Body of pancreas (tissue), 4 donors: ENCODE measurements around the gene KCNAB2. TPM values are rescaled to one million over a fixed set of nuclear protein-coding genes. Genes with fewer than 3 reads are reported as not detected.

Source experiments
- ATAC-seq: fragments of 150-250 bp; one replicate; pipeline ENCODE4 v1.9.1; 2016
- DNase-seq, 4 donors: peaks; one replicate each; pipeline ENCODE4 v3.0.0-alpha.2; 2019
- H3K27ac ChIP-seq, 4 donors: fragments of 200-600 bp; sonication (generic); 1 replicate in 3 of 4; 2 replicates in 1 of 4; pipeline versions ENCODE4 v1.5.1 to v1.6.1; 2016 to 2019; ENCODE audit warnings: mild to moderate bottlenecking in 1 of 4, mixed read lengths in 1 of 4, moderate library complexity in 1 of 4
- H3K27me3 ChIP-seq, 2 donors: fragments of 200-600 bp; sonication (generic); one replicate each; pipeline ENCODE4 v1.6.0; 2016; ENCODE audit warnings: mild to moderate bottlenecking in 1 of 2
- H3K36me3 ChIP-seq, 2 donors: fragments of 200-600 bp; sonication (generic); replicated peaks in 1 of 2; 2 replicates each; pipeline ENCODE4 v1.5.1; 2016; ENCODE audit warnings: low read depth in 2 of 2; ENCODE audit not compliant: insufficient read depth in 1 of 2
- H3K4me1 ChIP-seq: fragments of 200-600 bp; sonication (generic); one replicate; pipeline ENCODE4 v1.6.0; 2016
- H3K4me3 ChIP-seq, 2 donors: fragments of 200-600 bp; sonication (generic); 1 replicate in 1 of 2; 2 replicates in 1 of 2; pipeline ENCODE4 v1.5.1; 2016 to 2019
- H3K9me3 ChIP-seq, 3 donors: fragments of 200-600 bp; sonication (generic); 1 replicate in 2 of 3; 2 replicates in 1 of 3; pipeline ENCODE4 v1.5.1; 2016
- POLR2A ChIP-seq, 3 donors: fragments of 450-650 bp; IDR thresholded peaks; one replicate each; pipeline ENCODE4 v1.6.1; 2016; ENCODE audit warnings: antibody characterized with exemption in 3 of 3, mild to moderate bottlenecking in 2 of 3
- WGBS, 2 donors: methylation state at CpG; one replicate each; pipeline ENCODE4 v1.1.5; 2017; 5-methylcytosine and 5-hydroxymethylcytosine counted together
- intact Hi-C: fragments of 100-400 bp; cut with DNase I; formaldehyde crosslinking; loops from one replicate; pipeline ENCODE4 v1.15.1; 2023
- total RNA-seq, 2 donors: library from RNA; depleted of rRNA; stranded (reverse); fragments of >200 nt; gene quantifications; one replicate each; pipeline ENCODE4 v1.1.0, GENCODE V29; 2016
- TF ChIP-seq, protein P1 (sequence below), 7 experiments: fragments of 450-650 bp in 4 of 7; fragments of 200-600 bp in 3 of 7; sonication (generic) in 3 of 7; IDR thresholded peaks; one replicate each; pipeline ENCODE4 v1.5.1; 2016 to 2019; ENCODE audit warnings: antibody characterized with exemption in 7 of 7

Gene KCNAB2
- total RNA-seq, 2 donors from 2014 or later = 4.6 to 7.0 TPM

DNA sequence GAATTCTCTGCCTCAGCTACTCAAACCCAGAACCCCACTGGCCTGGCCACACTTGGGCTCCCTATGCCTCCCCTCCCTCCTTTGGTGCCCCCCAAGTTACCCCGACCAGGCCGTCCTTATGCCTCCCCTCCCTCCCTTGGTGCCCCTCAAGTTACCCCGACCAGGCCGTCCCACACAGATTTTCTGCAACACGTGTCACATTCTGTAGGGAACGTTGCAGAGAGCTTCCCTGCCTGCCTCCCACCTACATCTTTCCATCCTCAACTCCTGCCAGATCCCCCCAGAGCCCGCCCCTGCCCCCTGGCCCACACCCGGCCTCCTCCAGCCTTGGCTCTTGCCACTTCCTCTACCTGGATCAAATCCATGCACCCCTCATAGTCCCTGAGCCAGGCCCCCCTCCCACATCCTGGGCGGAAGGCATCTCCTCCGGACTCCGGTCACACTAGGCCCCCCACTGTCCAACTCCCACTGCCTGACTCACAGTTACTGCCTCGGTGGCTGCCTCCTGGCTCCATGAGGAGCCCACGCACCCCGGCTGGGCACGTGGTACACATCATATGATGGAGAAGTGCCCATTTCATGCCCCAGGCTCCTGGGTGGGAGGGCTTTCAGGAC, 41.2 kb downstream of the KCNAB2 start:
- no peak for TF ChIP-seq POLR2A (IDR thresholded peaks at IDR 0.05)
- TF ChIP-seq, protein P1, sequence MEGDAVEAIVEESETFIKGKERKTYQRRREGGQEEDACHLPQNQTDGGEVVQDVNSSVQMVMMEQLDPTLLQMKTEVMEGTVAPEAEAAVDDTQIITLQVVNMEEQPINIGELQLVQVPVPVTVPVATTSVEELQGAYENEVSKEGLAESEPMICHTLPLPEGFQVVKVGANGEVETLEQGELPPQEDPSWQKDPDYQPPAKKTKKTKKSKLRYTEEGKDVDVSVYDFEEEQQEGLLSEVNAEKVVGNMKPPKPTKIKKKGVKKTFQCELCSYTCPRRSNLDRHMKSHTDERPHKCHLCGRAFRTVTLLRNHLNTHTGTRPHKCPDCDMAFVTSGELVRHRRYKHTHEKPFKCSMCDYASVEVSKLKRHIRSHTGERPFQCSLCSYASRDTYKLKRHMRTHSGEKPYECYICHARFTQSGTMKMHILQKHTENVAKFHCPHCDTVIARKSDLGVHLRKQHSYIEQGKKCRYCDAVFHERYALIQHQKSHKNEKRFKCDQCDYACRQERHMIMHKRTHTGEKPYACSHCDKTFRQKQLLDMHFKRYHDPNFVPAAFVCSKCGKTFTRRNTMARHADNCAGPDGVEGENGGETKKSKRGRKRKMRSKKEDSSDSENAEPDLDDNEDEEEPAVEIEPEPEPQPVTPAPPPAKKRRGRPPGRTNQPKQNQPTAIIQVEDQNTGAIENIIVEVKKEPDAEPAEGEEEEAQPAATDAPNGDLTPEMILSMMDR (IDR thresholded peaks at IDR 0.05) = no peak
- no peaks in the 10 kb centered on the region for H3K4me1 ChIP-seq
- H3K27ac ChIP-seq = no peak overlapping the region
- H3K9me3 ChIP-seq = no peaks in the 10 kb centered on the region
- ATAC-seq = no peak
- no peak for DNase-seq
- 69 to 75% methylated on average over 13 to 15 of the region's 15 CpGs for WGBS, 2 donors
- H3K36me3 ChIP-seq = no peaks in the 10 kb centered on the region
- intact Hi-C loops = no loop called here
- H3K4me3 ChIP-seq = no peak overlapping the region
- H3K27me3 ChIP-seq = no peaks in the 10 kb centered on the region

DNA sequence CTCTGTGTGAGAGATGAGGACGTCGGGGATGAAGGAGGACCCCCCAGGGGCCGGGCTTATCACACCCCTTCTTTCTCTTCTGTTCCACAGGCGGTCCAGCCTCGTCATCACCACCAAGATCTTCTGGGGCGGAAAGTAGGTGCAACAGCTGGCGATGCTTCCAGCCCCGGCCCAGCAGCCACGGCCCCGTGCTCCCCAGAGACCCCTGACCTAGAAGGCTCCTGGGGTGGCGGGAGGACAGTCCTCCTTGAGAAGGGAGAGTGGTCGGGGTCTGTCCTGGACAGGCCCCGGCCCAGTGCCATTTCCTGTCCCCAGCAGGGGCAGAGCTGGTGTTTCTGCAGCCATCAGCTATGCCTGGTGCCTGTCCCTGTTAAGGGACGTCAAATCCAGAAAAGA, 41.7 kb downstream of the KCNAB2 start:
- WGBS, 2 donors = 71 to 76% methylated on average over 10 to 14 of the region's 14 CpGs
- no peak for DNase-seq
- no peaks in the 10 kb centered on the region for H3K4me1 ChIP-seq
- no peaks in the 10 kb centered on the region for H3K9me3 ChIP-seq
- no peak for ATAC-seq
- H3K27ac ChIP-seq = no peak overlapping the region
- intact Hi-C loops = no loop called here
- no peak for TF ChIP-seq POLR2A (IDR thresholded peaks at IDR 0.05)
- H3K27me3 ChIP-seq = no peaks in the 10 kb centered on the region
- no peaks in the 10 kb centered on the region for H3K36me3 ChIP-seq
- H3K4me3 ChIP-seq = no peak overlapping the region

DNA sequence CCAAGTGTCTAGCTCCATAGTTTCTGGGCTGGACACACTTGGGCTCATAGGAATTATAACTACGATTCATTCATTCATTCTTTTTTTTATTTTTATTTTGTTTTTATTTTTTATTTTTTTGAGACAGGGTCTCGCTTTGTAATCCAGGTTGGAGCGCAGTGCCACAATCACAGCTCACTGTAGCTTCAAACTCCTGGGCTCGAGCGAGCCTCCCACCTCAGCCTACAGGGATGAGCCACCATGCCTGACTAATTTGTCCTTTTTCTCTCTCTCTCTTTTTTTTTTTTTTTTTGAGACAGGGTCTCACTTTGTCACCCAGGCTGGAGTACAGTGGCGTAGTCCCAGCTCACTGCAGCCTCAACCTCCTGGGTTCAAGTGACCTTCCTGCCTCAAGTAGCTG, 42.3 kb downstream of the KCNAB2 start:
- H3K9me3 ChIP-seq = no peaks in the 10 kb centered on the region
- TF ChIP-seq POLR2A (IDR thresholded peaks at IDR 0.05) = no peak
- no peaks in the 10 kb centered on the region for H3K27me3 ChIP-seq
- no peaks in the 10 kb centered on the region for H3K4me1 ChIP-seq
- no peaks in the 10 kb centered on the region for H3K36me3 ChIP-seq
- DNase-seq (no peak), ATAC-seq (no peak)
- intact Hi-C loops = no loop called here
- no peak overlapping the region for H3K27ac ChIP-seq
- H3K4me3 ChIP-seq = no peak overlapping the region
- WGBS, 2 donors = 90 to 92% methylated on average over 6 of the region's 6 CpGs

DNA sequence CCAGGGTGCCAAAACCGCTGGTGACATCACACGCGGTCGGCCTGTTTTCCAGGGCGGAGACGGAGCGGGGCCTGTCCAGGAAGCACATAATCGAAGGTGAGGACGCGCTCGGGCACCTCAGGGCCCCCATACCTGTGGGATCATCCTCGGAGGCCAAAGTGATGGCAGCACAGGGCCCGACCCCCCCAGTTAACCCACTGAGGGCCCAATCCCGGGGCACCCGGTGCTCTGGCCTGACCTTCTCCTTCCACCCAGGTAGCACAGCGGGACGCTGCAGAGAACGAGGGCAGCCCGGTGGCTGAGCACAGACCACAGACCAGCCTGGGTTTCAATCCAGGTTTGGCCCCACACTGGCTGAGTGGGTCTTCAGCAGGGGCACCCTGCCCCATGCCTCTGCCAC, 43.3 kb downstream of the KCNAB2 start:
- ATAC-seq (no peak), DNase-seq (no peak)
- TF ChIP-seq, protein P1 (IDR thresholded peaks at IDR 0.05) = no peak
- no peak for TF ChIP-seq POLR2A (IDR thresholded peaks at IDR 0.05)
- H3K4me1 ChIP-seq = no peaks in the 10 kb centered on the region
- no peaks in the 10 kb centered on the region for H3K9me3 ChIP-seq
- H3K4me3 ChIP-seq = no peak overlapping the region
- no peaks in the 10 kb centered on the region for H3K36me3 ChIP-seq
- no peak overlapping the region for H3K27ac ChIP-seq
- no peaks in the 10 kb centered on the region for H3K27me3 ChIP-seq
- 64 to 72% methylated on average over 12 to 19 of the region's 19 CpGs for whole genome bisulfite sequencing, 2 donors
- intact Hi-C loops = no loop called here

DNA sequence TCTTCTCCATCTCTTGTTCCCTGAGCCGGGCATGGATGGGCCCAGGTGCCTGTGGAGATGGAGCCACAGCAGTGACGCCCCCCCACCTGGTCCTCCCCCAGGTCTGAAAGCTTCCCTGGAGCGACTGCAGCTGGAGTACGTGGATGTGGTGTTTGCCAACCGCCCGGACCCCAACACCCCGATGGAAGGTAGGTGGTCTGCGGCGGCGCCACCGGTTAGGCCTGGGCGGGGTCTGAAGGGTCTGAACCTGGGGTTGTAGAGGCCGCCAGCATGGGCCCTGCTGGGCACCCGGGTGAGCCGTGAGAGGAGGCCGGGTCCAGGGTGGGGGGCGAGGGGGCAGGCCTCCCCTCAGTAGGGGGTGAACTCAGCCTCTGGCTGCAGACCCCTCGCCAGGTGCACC, 44.6 kb downstream of the KCNAB2 start:
- WGBS, 2 donors = 49 to 54% methylated on average over 4 to 9 of the region's 18 CpGs
- TF ChIP-seq POLR2A (IDR thresholded peaks at IDR 0.05) = no peak
- TF ChIP-seq, protein P1 (IDR thresholded peaks at IDR 0.05) = no peak

More for the DNA sequence above, 44.6 kb downstream of the KCNAB2 start:
- Histone ChIP-seq H3K27me3 (no peaks in the 10 kb centered on the region), H3K4me1 (no peaks in the 10 kb centered on the region), H3K4me3 (no peak overlapping the region), H3K9me3 (no peaks in the 10 kb centered on the region), H3K36me3 (no peaks in the 10 kb centered on the region), H3K27ac (no peak overlapping the region)
- DNase-seq = no peak
- intact Hi-C loops = no loop called here
- ATAC-seq = no peak
